Fibroblast of lung (primary cell): ENCODE measurements around the gene HARS2. TPM values are rescaled to one million over a fixed set of nuclear protein-coding genes. Genes with fewer than 3 reads are reported as not detected.
A peak's percentile ranks its signal among the peaks of the same experiment; 100 is the strongest.

ENCODE experiments used
- DNase-seq, 2 donors: peaks; one replicate each; pipeline versions ENCODE4 v3.0.0 to v3.0.0-alpha.2; 2010; ENCODE audit warnings: low read depth in 2 of 2
- H2AFZ ChIP-seq: 2 replicates; pipeline ENCODE4 v1.5.1; 2012; ENCODE audit warnings: low read length, control low read depth, inconsistent platforms
- H3K27ac ChIP-seq: 2 replicates; pipeline ENCODE4 v1.5.1; 2011; ENCODE audit warnings: low read length, control low read depth; ENCODE audit not compliant: insufficient read depth
- H3K27me3 ChIP-seq: 2 replicates; pipeline ENCODE4 v1.5.1; 2011; ENCODE audit warnings: mild to moderate bottlenecking, low read length; ENCODE audit not compliant: control insufficient read depth, insufficient read depth
- H3K36me3 ChIP-seq: 2 replicates; pipeline ENCODE4 v1.5.1; 2011; ENCODE audit warnings: low read length; ENCODE audit not compliant: control insufficient read depth, insufficient read depth
- H3K4me1 ChIP-seq: 2 replicates; pipeline ENCODE4 v1.5.1; 2011; ENCODE audit warnings: low read length; ENCODE audit not compliant: control insufficient read depth, insufficient read depth; ENCODE audit errors: extremely low read depth
- H3K4me2 ChIP-seq: 2 replicates; pipeline ENCODE4 v1.5.1; 2011; ENCODE audit warnings: low read length, control low read depth; ENCODE audit not compliant: insufficient read depth; ENCODE audit errors: extremely low read depth
- H3K4me3 ChIP-seq, 4 experiments: fragments of 200-600 bp in 1 of 4; sonication (generic) in 1 of 4; replicated peaks in 1 of 4; 2 replicates each; pipeline ENCODE4 v1.5.1; 2011 to 2016; ENCODE audit warnings: low read length in 4 of 4, low read depth in 3 of 4, mild to moderate bottlenecking in 3 of 4, control low read depth in 2 of 4, inconsistent platforms in 1 of 4, mixed read lengths in 1 of 4; ENCODE audit not compliant: insufficient read depth in 1 of 4; ENCODE audit errors: control extremely low read depth in 1 of 4
- H3K79me2 ChIP-seq: 2 replicates; pipeline ENCODE4 v1.5.1; 2012; ENCODE audit warnings: mild to moderate bottlenecking, low read length, inconsistent platforms; ENCODE audit not compliant: control insufficient read depth, insufficient read depth
- H3K9ac ChIP-seq: 2 replicates; pipeline ENCODE4 v1.5.1; 2011; ENCODE audit warnings: mild to moderate bottlenecking, low read length, control low read depth; ENCODE audit not compliant: insufficient read depth
- H3K9me3 ChIP-seq: 2 replicates; pipeline ENCODE4 v1.5.1; 2012; ENCODE audit warnings: low read depth, low read length; ENCODE audit not compliant: control insufficient read depth, insufficient read depth
- H4K20me1 ChIP-seq: 2 replicates; pipeline ENCODE4 v1.5.1; 2011; ENCODE audit warnings: low read length; ENCODE audit not compliant: control insufficient read depth, insufficient read depth; ENCODE audit errors: extremely low read depth
- EZH2 ChIP-seq: IDR thresholded peaks from 2 replicates; pipeline ENCODE4 v1.5.1; 2012; ENCODE audit warnings: low read length, control low read depth, mild to moderate bottlenecking; ENCODE audit errors: missing control alignments
- polyA minus RNA-seq: library from RNA; depleted of rRNA, polyadenylated mRNA; stranded (reverse); fragments of >200 nt; gene quantifications from 2 replicates; pipeline ENCODE4 v1.2.3, GENCODE V29; 2011; ENCODE audit warnings: low replicate concordance
- polyA plus RNA-seq, 2 donors: library from polyadenylated mRNA; depleted of rRNA in 1 of 2; stranded (reverse) in 1 of 2; unstranded in 1 of 2; fragments of >200 nt; gene quantifications; 2 replicates each; pipeline ENCODE4 v1.2.1, GENCODE V29; 2011 to 2012; ENCODE audit warnings: missing spikeins in 1 of 2
- total RNA-seq: library from RNA; depleted of rRNA; stranded (reverse); fragments of >200 nt; gene quantifications from 2 replicates; pipeline ENCODE4 v1.2.1, GENCODE V29; 2014
- TF ChIP-seq, protein P1 (sequence below), 2 donors: IDR thresholded peaks in 1 of 2; conservative IDR thresholded peaks in 1 of 2; 1 replicate in 1 of 2; 2 replicates in 1 of 2; pipeline ENCODE4 v1.5.1; 2011 to 2012; ENCODE audit warnings: low read length in 2 of 2, control low read depth in 1 of 2, inconsistent platforms in 1 of 2, low read depth in 1 of 2, mild to moderate bottlenecking in 1 of 2

The HARS2 gene, protein sequence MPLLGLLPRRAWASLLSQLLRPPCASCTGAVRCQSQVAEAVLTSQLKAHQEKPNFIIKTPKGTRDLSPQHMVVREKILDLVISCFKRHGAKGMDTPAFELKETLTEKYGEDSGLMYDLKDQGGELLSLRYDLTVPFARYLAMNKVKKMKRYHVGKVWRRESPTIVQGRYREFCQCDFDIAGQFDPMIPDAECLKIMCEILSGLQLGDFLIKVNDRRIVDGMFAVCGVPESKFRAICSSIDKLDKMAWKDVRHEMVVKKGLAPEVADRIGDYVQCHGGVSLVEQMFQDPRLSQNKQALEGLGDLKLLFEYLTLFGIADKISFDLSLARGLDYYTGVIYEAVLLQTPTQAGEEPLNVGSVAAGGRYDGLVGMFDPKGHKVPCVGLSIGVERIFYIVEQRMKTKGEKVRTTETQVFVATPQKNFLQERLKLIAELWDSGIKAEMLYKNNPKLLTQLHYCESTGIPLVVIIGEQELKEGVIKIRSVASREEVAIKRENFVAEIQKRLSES
- total RNA-seq (26.2 and 30.1 TPM in 2 replicates), polyA plus RNA-seq (27.1 and 27.8 TPM in 2 replicates), polyA minus RNA-seq (8.8 and 14.7 TPM in 2 replicates)
- 18.9 and 22.3 TPM in 2 replicates for polyA plus RNA-seq (2012)

GRCh38 chr5:140690941-140691924 is at the start of gene HARS2, which contains the start of gene HARS1:
TSS of gene HARS2 (plus strand) at chr5:140691455. CDS start at chr5:140691649, 194 bp downstream.
TSS of gene HARS1 (minus strand) at chr5:140691370. CDS start at chr5:140691304, 66 bp downstream.
- Histone ChIP-seq H3K27ac (peak within 1 kb of the TSS; percentile 77), H3K27me3 (no peaks in the 10 kb centered on the region), H3K4me2 (peak within 1 kb of the TSS; percentile 95), H3K4me1 (peaks cover 2% of the 10 kb centered on the region), H3K4me3 (peak within 1 kb of the TSS; percentile 63 to 99 (median 84)), H3K9ac (peak within 1 kb of the TSS; percentile 79), H3K79me2 (peaks cover 41% of the 10 kb centered on the region), H2AFZ (peak within 1 kb of the TSS; percentile 90), H3K36me3 (peaks cover 16% of the 10 kb centered on the region), H3K9me3 (no peaks in the 10 kb centered on the region), H4K20me1 (no peaks in the 10 kb centered on the region)
- DNase-seq, result peak; percentile 94 to 96
- TF ChIP-seq, protein P1, sequence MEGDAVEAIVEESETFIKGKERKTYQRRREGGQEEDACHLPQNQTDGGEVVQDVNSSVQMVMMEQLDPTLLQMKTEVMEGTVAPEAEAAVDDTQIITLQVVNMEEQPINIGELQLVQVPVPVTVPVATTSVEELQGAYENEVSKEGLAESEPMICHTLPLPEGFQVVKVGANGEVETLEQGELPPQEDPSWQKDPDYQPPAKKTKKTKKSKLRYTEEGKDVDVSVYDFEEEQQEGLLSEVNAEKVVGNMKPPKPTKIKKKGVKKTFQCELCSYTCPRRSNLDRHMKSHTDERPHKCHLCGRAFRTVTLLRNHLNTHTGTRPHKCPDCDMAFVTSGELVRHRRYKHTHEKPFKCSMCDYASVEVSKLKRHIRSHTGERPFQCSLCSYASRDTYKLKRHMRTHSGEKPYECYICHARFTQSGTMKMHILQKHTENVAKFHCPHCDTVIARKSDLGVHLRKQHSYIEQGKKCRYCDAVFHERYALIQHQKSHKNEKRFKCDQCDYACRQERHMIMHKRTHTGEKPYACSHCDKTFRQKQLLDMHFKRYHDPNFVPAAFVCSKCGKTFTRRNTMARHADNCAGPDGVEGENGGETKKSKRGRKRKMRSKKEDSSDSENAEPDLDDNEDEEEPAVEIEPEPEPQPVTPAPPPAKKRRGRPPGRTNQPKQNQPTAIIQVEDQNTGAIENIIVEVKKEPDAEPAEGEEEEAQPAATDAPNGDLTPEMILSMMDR (conservative IDR thresholded peaks at IDR 0.05 in 1 of 2, IDR thresholded peaks at IDR 0.05 in 1 of 2; ENCODE audit: low read depth in 1 of 2, low read length in 2 of 2), result no peak
- no peak for TF ChIP-seq EZH2

DNA sequence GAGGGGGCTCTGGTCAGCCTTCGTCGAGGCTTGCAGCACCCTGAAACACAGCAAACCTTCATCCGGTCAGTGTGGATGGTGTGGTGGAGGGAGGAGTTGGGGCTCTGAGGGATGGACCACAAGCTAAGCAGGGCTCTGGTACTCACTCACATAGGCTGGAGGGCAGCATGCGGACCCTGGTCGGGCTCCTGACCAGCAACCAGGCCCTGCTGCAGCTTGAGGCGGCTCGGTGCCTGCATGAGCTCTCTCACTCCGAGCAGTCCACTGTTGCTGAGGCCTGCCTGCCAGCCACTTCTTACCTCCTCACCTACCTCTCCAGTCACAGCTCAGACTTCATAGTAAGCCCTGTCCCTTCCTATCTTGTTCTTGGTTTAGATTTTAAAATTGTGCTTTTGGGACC is 49.5 kb upstream of the HARS2 start:
- no peak overlapping the region for H3K9ac ChIP-seq
- H3K4me1 ChIP-seq, result peaks cover 4% of the 10 kb centered on the region
- H3K4me2 ChIP-seq, result no peak overlapping the region
- no peak overlapping the region for H3K27ac ChIP-seq
- H3K4me3 ChIP-seq, result no peak overlapping the region
- H4K20me1 ChIP-seq, result no peaks in the 10 kb centered on the region
- H3K27me3 ChIP-seq, result no peaks in the 10 kb centered on the region
- H3K36me3 ChIP-seq, result peaks cover 11% of the 10 kb centered on the region
- no peak for DNase-seq
- H3K79me2 ChIP-seq, result peaks cover 14% of the 10 kb centered on the region
- TF ChIP-seq EZH2, result no peak
- TF ChIP-seq, protein P1 (conservative IDR thresholded peaks at IDR 0.05 in 1 of 2, IDR thresholded peaks at IDR 0.05 in 1 of 2; ENCODE audit: low read depth in 1 of 2, low read length in 2 of 2), result no peak
- no peaks in the 10 kb centered on the region for H3K9me3 ChIP-seq
- no peak overlapping the region for H2AFZ ChIP-seq
